KMS-11 (cell line): ENCODE data around the gene GRIP1.

Source experiments
- H2AFZ ChIP-seq: fragments of 200-600 bp; sonication (generic); 2 replicates; pipeline ENCODE4 v1.6.1; 2016; ENCODE audit warnings: antibody characterized with exemption, mixed run types, low read depth
- H3K27ac ChIP-seq: fragments of 200-600 bp; sonication (generic); 2 replicates; pipeline ENCODE4 v1.6.1; 2016; ENCODE audit warnings: mild to moderate bottlenecking, mixed run types
- H3K27me3 ChIP-seq: fragments of 200-600 bp; sonication (generic); 2 replicates; pipeline ENCODE4 v1.6.1; 2017; ENCODE audit warnings: mild to moderate bottlenecking, low read depth, mixed run types, moderate library complexity; ENCODE audit not compliant: insufficient read depth
- H3K36me3 ChIP-seq: fragments of 200-600 bp; sonication (generic); 2 replicates; pipeline ENCODE4 v1.6.1; 2017; ENCODE audit warnings: mild to moderate bottlenecking, mixed run types; ENCODE audit not compliant: insufficient read depth
- H3K4me1 ChIP-seq: fragments of 200-600 bp; sonication (generic); 2 replicates; pipeline ENCODE4 v1.6.1; 2016; ENCODE audit warnings: mild to moderate bottlenecking, low read depth, mixed run types; ENCODE audit not compliant: poor library complexity, severe bottlenecking
- H3K4me2 ChIP-seq: fragments of 200-600 bp; sonication (generic); 2 replicates; pipeline ENCODE4 v1.7.0; 2016; ENCODE audit warnings: mild to moderate bottlenecking, mixed run types
- H3K4me3 ChIP-seq: fragments of 200-600 bp; sonication (generic); IDR thresholded peaks from 2 replicates; pipeline ENCODE4 v1.6.1; 2017; ENCODE audit warnings: low read depth, low read length, mixed read lengths; ENCODE audit not compliant: insufficient read depth
- H3K79me2 ChIP-seq: fragments of 200-600 bp; sonication (generic); 2 replicates; pipeline ENCODE4 v1.6.1; 2016; ENCODE audit warnings: low read depth, mixed run types; ENCODE audit not compliant: insufficient read depth
- H3K9ac ChIP-seq: fragments of 200-600 bp; sonication (generic); 2 replicates; pipeline ENCODE4 v1.6.1; 2016; ENCODE audit warnings: mild to moderate bottlenecking, mixed run types
- H4K20me1 ChIP-seq: fragments of 200-600 bp; sonication (generic); 2 replicates; pipeline ENCODE4 v1.6.1; 2016; ENCODE audit warnings: mild to moderate bottlenecking, mixed run types; ENCODE audit not compliant: insufficient read depth
- CTCF ChIP-seq: fragments of 200-600 bp; sonication (generic); conservative IDR thresholded peaks from 2 replicates; pipeline ENCODE4 v1.6.1; 2017; ENCODE audit warnings: low read depth, mild to moderate bottlenecking, antibody characterized with exemption, low read length, moderate library complexity, mixed read lengths

The GRIP1 gene

GRCh38 chr12:66541426-66541825 lies 137.4 kb downstream of the GRIP1 start:
- no peak overlapping the region for H3K27ac ChIP-seq
- no peaks in the 10 kb centered on the region for H3K4me1 ChIP-seq
- no peak overlapping the region for H2AFZ ChIP-seq
- H3K4me3 ChIP-seq: no peak overlapping the region
- H3K9ac ChIP-seq: no peak overlapping the region
- H3K36me3 ChIP-seq: no peaks in the 10 kb centered on the region
- no peaks in the 10 kb centered on the region for H3K27me3 ChIP-seq
- H3K4me2 ChIP-seq: no peak overlapping the region
- no peak for TF ChIP-seq CTCF
- H4K20me1 ChIP-seq: no peaks in the 10 kb centered on the region
- H3K79me2 ChIP-seq: no peaks in the 10 kb centered on the region

- TF ChIP-seq CTCF: no peak
- Histone ChIP-seq H2AFZ (no peak overlapping the region), H3K36me3 (no peaks in the 10 kb centered on the region), H3K27ac (no peak overlapping the region), H3K27me3 (no peaks in the 10 kb centered on the region), H3K4me2 (no peak overlapping the region), H4K20me1 (no peaks in the 10 kb centered on the region), H3K4me1 (no peaks in the 10 kb centered on the region), H3K9ac (no peak overlapping the region), H3K79me2 (no peaks in the 10 kb centered on the region), H3K4me3 (no peak overlapping the region)
These were observed 139.4 kb downstream of the GRIP1 start for GRCh38 chr12:66539431-66539830.

GRCh38 chr12:66538970-66539369 lies 139.9 kb downstream of the GRIP1 start:
- H3K4me2 ChIP-seq: no peak overlapping the region

GRCh38 chr12:66537876-66538275 lies 141.0 kb downstream of the GRIP1 start:
- H4K20me1 ChIP-seq: no peaks in the 10 kb centered on the region
- no peaks in the 10 kb centered on the region for H3K4me1 ChIP-seq
- no peak overlapping the region for H2AFZ ChIP-seq
- H3K27me3 ChIP-seq: no peaks in the 10 kb centered on the region
- no peaks in the 10 kb centered on the region for H3K79me2 ChIP-seq
- H3K4me3 ChIP-seq: no peak overlapping the region
- H3K27ac ChIP-seq: no peak overlapping the region
- H3K36me3 ChIP-seq: no peaks in the 10 kb centered on the region
- no peak overlapping the region for H3K9ac ChIP-seq
- H3K4me2 ChIP-seq: no peak overlapping the region
- TF ChIP-seq CTCF: no peak

More at GRCh38 chr12:66538970-66539369, 139.9 kb downstream of the GRIP1 start:
- Histone ChIP-seq H3K27ac (no peak overlapping the region), H3K4me3 (no peak overlapping the region), H2AFZ (no peak overlapping the region), H4K20me1 (no peaks in the 10 kb centered on the region), H3K27me3 (no peaks in the 10 kb centered on the region), H3K4me1 (no peaks in the 10 kb centered on the region), H3K79me2 (no peaks in the 10 kb centered on the region), H3K9ac (no peak overlapping the region), H3K36me3 (no peaks in the 10 kb centered on the region)
- no peak for TF ChIP-seq CTCF

GRCh38 chr12:66533767-66534166 lies 145.1 kb downstream of the GRIP1 start:
- H3K9ac ChIP-seq: no peak overlapping the region
- H3K4me3 ChIP-seq: no peak overlapping the region
- H3K36me3 ChIP-seq: no peaks in the 10 kb centered on the region
- H3K27ac ChIP-seq: no peak overlapping the region
- TF ChIP-seq CTCF: no peak
- no peak overlapping the region for H2AFZ ChIP-seq
- no peaks in the 10 kb centered on the region for H3K79me2 ChIP-seq
- no peaks in the 10 kb centered on the region for H3K27me3 ChIP-seq
- no peaks in the 10 kb centered on the region for H4K20me1 ChIP-seq
- no peaks in the 10 kb centered on the region for H3K4me1 ChIP-seq
- H3K4me2 ChIP-seq: no peak overlapping the region
